GM21619 (cell line): ENCODE results near the gene ASTL.

Source experiments
- ATAC-seq: cut with Tn5 transposase; IDR thresholded peaks from one replicate; pipeline ENCODE4 v1.9.1; 2021; ENCODE audit not compliant: unreplicated experiment

Gene ASTL

DNA sequence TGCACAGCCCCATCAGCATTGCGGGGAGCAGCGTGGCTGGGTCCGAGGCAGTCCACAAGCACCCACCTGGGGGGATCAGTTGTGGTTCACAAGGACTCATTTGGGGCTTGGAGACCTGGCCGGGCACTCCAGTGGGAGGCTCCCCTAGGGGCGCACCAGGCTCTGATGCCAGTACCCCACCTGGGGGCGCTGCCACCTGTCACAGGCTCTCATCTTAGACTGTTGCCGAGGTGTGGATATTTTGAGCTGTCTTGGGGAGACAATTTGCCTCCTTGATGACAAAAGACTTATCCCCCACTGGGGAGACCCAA, 25.0 kb downstream of the ASTL start:
- ATAC-seq: no peak

- ATAC-seq: no peak
These were observed 25.6 kb downstream of the ASTL start for GRCh38 chr2:96112501-96113366.

DNA sequence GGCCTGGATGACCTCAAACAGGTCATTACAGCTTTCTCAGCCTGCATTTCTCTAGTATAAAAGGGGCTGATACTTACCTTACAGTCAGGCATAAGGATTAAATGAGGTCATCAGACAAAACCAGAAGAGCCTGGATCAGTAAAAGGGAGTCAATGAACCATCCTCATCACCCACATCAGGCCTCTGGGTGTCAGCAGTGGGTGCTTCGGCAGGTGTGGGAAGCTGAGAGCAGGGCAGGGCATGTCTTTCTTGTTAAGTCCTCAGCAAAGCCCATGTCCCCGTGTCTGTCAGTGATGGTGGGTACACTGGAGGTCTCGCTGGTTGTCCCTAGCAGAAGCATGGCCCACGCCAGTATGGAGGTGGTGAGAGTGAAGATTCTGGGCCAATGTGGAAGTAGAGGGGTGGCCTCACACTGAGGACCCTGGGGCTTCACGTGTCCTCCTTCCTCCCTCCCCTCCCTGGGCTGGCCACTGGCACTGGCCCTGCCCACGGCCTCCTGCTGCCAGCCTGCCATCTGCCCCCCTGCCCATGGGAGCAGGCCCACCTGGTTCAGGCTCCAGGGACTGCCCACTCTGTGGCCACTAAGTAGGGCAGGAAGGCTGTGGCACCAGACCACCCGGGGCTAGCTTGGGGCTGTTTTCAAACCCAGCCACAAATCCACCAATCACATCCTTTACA, 26.3 kb downstream of the ASTL start:
- ATAC-seq: no peak

- ATAC-seq: no peak
These were observed 27.1 kb downstream of the ASTL start for GRCh38 chr2:96111257-96111640.

DNA sequence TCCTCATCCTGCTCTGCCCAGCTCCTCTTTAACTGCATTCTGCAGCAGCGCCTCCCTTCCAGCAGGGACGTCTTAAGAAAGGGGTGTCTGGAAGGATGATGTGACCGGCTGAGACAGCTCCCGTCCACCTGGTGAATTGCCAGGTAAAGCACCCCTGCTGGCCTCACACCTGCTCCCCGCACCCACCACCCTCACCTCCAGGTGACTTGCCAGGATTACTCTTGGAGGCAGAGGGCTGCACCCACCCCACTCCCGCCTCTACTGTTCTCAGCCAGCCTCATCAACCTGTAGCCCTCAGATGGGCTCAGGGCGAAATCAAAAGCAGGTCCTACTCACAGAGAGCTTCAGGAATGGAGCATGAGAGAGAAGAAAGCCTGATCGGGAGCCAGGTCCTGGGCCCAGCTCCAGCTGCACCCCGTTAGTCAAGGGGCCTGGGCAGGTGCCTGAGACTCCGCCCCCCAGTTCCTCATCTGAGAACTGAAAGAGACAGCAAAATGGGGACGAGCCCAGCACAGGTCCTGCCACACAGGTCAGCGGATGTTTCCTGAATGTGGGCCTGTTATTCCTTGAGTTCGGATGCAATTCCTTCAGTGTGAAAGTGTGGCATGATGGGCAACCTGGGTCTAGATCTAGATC, 27.6 kb downstream of the ASTL start:
- no peak for ATAC-seq

GRCh38 chr2:96109931-96110511, 28.3 kb downstream of the ASTL start:
- ATAC-seq: no peak

- ATAC-seq: no peak
These were observed 29.0 kb downstream of the ASTL start for GRCh38 chr2:96109361-96109680.

DNA sequence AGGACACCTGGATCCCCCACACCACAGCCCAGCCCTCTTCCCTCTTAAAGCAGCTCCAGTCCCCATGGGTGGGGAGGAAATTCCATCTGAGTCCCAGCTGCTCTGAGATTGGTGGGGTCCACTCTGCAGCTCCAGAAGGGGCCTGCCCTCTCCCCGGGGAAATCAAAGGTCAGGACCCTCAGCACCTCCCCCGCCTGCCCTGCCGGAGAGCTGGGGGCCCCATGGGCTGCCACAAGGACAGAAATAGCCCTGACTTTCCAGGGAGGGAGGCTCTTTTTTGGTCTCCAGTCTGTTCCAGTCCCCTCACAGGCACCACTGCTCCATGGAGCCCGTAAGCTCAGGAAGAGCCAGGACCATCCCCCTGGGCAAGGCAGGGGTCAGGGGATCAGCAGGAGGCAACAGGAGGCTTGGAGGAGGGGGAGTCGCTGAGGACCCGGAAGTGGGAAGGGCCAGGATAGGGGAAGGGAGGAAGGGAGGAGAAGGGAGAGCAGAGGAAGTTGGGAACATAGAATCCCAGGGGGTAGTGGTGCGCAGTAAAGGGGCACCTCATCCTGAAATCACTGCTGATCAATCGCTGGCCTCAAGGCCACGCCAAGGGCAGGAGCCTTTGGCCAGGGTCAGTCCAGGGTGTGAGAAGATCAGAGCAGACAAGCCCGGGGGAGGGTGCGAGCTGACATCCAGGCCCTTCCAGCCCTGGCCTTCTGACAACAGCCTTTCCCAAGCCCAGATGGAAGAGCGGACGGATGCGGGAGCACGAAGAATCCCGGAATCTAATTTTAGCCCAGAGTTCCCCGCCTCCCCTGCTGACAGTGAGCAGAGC, 29.6 kb downstream of the ASTL start:
- no peak for ATAC-seq

GRCh38 chr2:96108151-96108540, 30.2 kb downstream of the ASTL start:
- ATAC-seq: no peak

DNA sequence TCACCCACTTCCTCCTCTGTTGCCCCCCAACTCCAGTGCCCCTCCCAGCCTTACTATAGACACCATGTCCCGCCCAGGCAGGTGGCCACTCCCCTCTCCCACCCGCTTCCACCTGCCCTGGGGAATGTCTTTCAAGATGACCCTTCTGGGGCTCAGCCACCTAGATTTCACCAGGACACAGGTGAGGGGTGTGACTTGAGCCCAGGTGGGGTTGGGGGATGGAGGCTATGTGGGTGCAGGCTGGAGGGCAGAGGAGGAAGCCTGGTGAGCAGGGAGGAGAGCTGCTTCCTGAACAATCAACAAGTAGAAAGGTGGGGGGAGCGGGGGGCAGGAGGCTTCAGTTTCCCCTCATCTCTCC, 30.6 kb downstream of the ASTL start:
- no peak for ATAC-seq

DNA sequence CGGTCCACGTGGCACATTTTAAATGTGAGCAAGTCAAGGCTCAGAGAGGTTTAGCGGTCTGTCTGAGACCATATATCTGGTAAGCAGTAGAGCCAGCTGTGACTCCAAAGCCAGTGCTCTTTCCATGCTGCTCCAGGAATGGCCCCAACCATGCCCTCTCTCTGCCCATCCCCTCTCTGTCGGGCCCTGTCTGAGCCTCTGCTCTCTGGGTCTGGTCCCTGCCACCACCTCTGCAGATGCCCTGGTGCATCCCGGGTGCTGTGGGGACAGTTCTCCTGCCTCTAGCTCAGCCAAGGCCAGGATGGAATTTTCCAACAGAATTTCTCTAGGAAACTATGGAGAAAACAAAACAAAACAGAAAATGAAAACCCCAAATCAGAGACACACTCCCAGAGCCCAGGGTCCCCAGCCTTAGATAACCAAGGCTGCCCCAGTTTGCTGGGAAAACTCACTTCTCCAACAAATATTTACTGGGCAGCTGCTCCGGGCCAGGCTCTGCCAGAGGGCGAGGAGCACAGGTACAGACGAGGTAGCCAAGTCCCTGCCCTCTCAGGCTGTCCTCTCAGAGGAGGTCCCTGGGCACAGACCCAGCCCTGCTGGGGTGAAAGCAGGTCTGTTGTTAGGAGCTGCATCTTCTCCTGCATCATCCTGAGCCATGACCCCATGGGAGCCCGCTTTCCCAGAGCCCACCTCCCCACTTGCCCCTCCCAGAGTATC, 31.2 kb downstream of the ASTL start:
- ATAC-seq: no peak

GRCh38 chr2:96105994-96106715, 32.1 kb downstream of the ASTL start:
- ATAC-seq: no peak

- no peak for ATAC-seq
These were observed 33.0 kb downstream of the ASTL start for GRCh38 chr2:96105152-96105915.

GRCh38 chr2:96104487-96104861, 33.8 kb downstream of the ASTL start:
- ATAC-seq: no peak

DNA sequence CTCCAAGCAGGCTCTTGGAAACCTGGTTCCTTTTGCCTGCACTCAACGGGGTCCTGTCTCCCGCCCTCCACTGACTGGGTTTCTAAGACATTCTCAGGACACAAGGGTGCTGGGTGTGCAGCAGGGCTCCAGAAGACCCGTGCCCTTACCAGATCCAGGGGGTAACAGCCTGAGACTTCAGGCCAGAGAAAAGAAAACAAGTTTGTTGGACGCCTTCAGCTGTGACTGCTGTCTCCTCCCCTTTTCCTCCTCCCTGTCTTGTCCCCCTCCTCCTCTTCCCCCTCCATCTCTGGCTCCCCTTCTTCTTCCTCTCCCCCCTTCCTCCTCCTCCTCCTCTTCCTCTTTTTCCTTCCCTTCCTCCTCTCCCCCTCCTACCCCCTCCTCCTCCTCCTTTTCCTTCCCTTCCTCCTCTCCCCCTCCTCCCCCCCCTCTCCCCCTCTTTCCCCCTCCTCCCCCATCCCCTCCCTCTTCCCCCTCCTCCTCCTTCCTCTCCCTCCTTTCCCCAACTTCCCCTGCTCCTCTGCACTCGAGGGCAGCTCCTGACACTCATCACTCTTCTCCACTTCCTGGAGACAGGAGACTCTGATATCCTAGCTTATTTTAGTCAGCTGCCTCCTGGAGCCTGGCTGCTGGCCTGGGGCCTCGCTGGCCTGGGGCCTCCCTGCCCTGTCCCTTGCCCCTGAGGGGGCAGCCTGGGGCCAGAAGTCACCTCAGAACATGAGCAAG, 34.4 kb downstream of the ASTL start:
- ATAC-seq: no peak

GRCh38 chr2:96103187-96103601, 35.1 kb downstream of the ASTL start:
- ATAC-seq: no peak

- no peak for ATAC-seq
These were observed 35.6 kb downstream of the ASTL start for GRCh38 chr2:96102596-96103186.

- ATAC-seq: no peak
These were observed 37.4 kb downstream of the ASTL start for GRCh38 chr2:96100893-96101304.
